Mammary epithelial cell (primary cell): Measurements from ENCODE around the gene MAP3K15.

Source experiments
- CTCF ChIP-seq, 2 donors: IDR thresholded peaks in 1 of 2; conservative IDR thresholded peaks in 1 of 2; 2 replicates each; pipeline ENCODE4 v1.5.1; 2011 to 2012; ENCODE audit warnings: inconsistent platforms in 2 of 2, low read length in 2 of 2, mild to moderate bottlenecking in 2 of 2, control low read depth in 1 of 2, low read depth in 1 of 2; ENCODE audit not compliant: insufficient read depth in 1 of 2; ENCODE audit errors: extremely low read depth in 1 of 2
- EZH2 ChIP-seq: IDR thresholded peaks from 2 replicates; pipeline ENCODE4 v1.6.1; 2012; ENCODE audit warnings: low read length, inconsistent platforms, borderline replicate concordance

- TF ChIP-seq CTCF (conservative IDR thresholded peaks at IDR 0.05 in 1 of 2, IDR thresholded peaks at IDR 0.05 in 1 of 2; ENCODE audit: extremely low read depth in 1 of 2, insufficient read depth in 1 of 2, low read depth in 1 of 2, low read length in 2 of 2), result no peak
- no peak for TF ChIP-seq EZH2
Measured at GRCh38 chrX:19347916-19348315, 167.4 kb downstream of the MAP3K15 start.
